T-helper 1 cell treated with Interleukin-12 subunit alpha and Interleukin-12 subunit beta and Interleukin-4 antibody, amounts not matched to agents 30 μg/mL and 1 μg/mL, for 36 hours (primary cell): Measurements from ENCODE around the gene GRB2.

ENCODE experiments used
- H3K27ac Mint-ChIP-seq: one replicate; pipeline ENCODE4 v1.8.0; 2021; ENCODE audit warnings: mild to moderate bottlenecking, mixed read lengths
- H3K27me3 Mint-ChIP-seq: one replicate; pipeline ENCODE4 v1.8.0; 2021; ENCODE audit warnings: low read depth, mixed read lengths
- H3K36me3 Mint-ChIP-seq: one replicate; pipeline ENCODE4 v1.8.0; 2021; ENCODE audit warnings: low read depth, mixed read lengths
- H3K4me1 Mint-ChIP-seq: one replicate; pipeline ENCODE4 v1.8.0; 2021; ENCODE audit warnings: low read depth, mixed read lengths
- H3K4me3 Mint-ChIP-seq: one replicate; pipeline ENCODE4 v1.8.0; 2021; ENCODE audit warnings: mild to moderate bottlenecking, moderate library complexity, mixed read lengths
- H3K9me3 Mint-ChIP-seq: one replicate; pipeline ENCODE4 v1.8.0; 2021; ENCODE audit warnings: mixed read lengths

The GRB2 gene

GRCh38 chr17:75344666-75345065 lies 60.8 kb downstream of the GRB2 start:
- H3K9me3 Mint-ChIP-seq, result peaks cover 3% of the 10 kb centered on the region
- H3K4me1 Mint-ChIP-seq, result peaks cover 65% of the 10 kb centered on the region
- peaks cover 6% of the 10 kb centered on the region for H3K36me3 Mint-ChIP-seq
- no peaks in the 10 kb centered on the region for H3K27me3 Mint-ChIP-seq
- no peak overlapping the region for H3K4me3 Mint-ChIP-seq
- H3K27ac Mint-ChIP-seq, result no peak overlapping the region

GRCh38 chr17:75342996-75343395 lies 62.5 kb downstream of the GRB2 start:
- H3K27me3 Mint-ChIP-seq, result no peaks in the 10 kb centered on the region
- peaks cover 6% of the 10 kb centered on the region for H3K36me3 Mint-ChIP-seq
- H3K27ac Mint-ChIP-seq, result no peak overlapping the region
- peaks cover 3% of the 10 kb centered on the region for H3K9me3 Mint-ChIP-seq
- H3K4me1 Mint-ChIP-seq, result peaks cover 64% of the 10 kb centered on the region
- H3K4me3 Mint-ChIP-seq, result no peak overlapping the region

GRCh38 chr17:75341784-75342486 lies 63.5 kb downstream of the GRB2 start:
- Mint-ChIP-seq H3K27ac (peak overlapping the region; percentile 16), H3K36me3 (peaks cover 6% of the 10 kb centered on the region), H3K4me1 (peaks cover 57% of the 10 kb centered on the region), H3K27me3 (no peaks in the 10 kb centered on the region), H3K9me3 (peaks cover 3% of the 10 kb centered on the region), H3K4me3 (peak overlapping the region; percentile 8)

- peaks cover 3% of the 10 kb centered on the region for H3K9me3 Mint-ChIP-seq
- H3K36me3 Mint-ChIP-seq, result peaks cover 6% of the 10 kb centered on the region
- H3K4me3 Mint-ChIP-seq, result no peak overlapping the region
- H3K27ac Mint-ChIP-seq, result peak overlapping the region; percentile 21
- H3K27me3 Mint-ChIP-seq, result no peaks in the 10 kb centered on the region
- peaks cover 57% of the 10 kb centered on the region for H3K4me1 Mint-ChIP-seq
Measured at GRCh38 chr17:75340631-75341030, 64.8 kb downstream of the GRB2 start.

GRCh38 chr17:75339971-75340370 lies 65.5 kb downstream of the GRB2 start:
- Mint-ChIP-seq H3K27ac (peak overlapping the region; percentile 87), H3K27me3 (no peaks in the 10 kb centered on the region), H3K4me1 (peaks cover 58% of the 10 kb centered on the region), H3K36me3 (peaks cover 6% of the 10 kb centered on the region), H3K9me3 (peaks cover 3% of the 10 kb centered on the region), H3K4me3 (peak overlapping the region; percentile 82)

GRCh38 chr17:75338335-75338734 lies 67.1 kb downstream of the GRB2 start:
- peak overlapping the region; percentile 88 for H3K27ac Mint-ChIP-seq
- peak overlapping the region; percentile 65 for H3K4me3 Mint-ChIP-seq

GRCh38 chr17:75335315-75335714 lies 70.2 kb downstream of the GRB2 start:
- Mint-ChIP-seq H3K27me3 (no peaks in the 10 kb centered on the region), H3K27ac (no peak overlapping the region), H3K36me3 (peaks cover 3% of the 10 kb centered on the region), H3K4me1 (peaks cover 53% of the 10 kb centered on the region), H3K9me3 (peaks cover 3% of the 10 kb centered on the region), H3K4me3 (no peak overlapping the region)

More at GRCh38 chr17:75338335-75338734, 67.1 kb downstream of the GRB2 start:
- H3K4me1 Mint-ChIP-seq, result peaks cover 53% of the 10 kb centered on the region
- H3K36me3 Mint-ChIP-seq, result peaks cover 6% of the 10 kb centered on the region
- no peaks in the 10 kb centered on the region for H3K27me3 Mint-ChIP-seq
- peaks cover 3% of the 10 kb centered on the region for H3K9me3 Mint-ChIP-seq

- peaks cover 50% of the 10 kb centered on the region for H3K4me1 Mint-ChIP-seq
- H3K36me3 Mint-ChIP-seq, result no peaks in the 10 kb centered on the region
- no peak overlapping the region for H3K4me3 Mint-ChIP-seq
- H3K27ac Mint-ChIP-seq, result no peak overlapping the region
- no peaks in the 10 kb centered on the region for H3K9me3 Mint-ChIP-seq
- no peaks in the 10 kb centered on the region for H3K27me3 Mint-ChIP-seq
Measured at GRCh38 chr17:75334723-75335122, 70.8 kb downstream of the GRB2 start.

GRCh38 chr17:75331671-75332070 lies 73.8 kb downstream of the GRB2 start:
- Mint-ChIP-seq H3K9me3 (no peaks in the 10 kb centered on the region), H3K36me3 (peaks cover 3% of the 10 kb centered on the region), H3K27ac (no peak overlapping the region), H3K4me1 (peaks cover 44% of the 10 kb centered on the region), H3K4me3 (no peak overlapping the region), H3K27me3 (no peaks in the 10 kb centered on the region)

GRCh38 chr17:75327757-75328156 lies 77.7 kb downstream of the GRB2 start:
- H3K4me3 Mint-ChIP-seq, result no peak overlapping the region
- peaks cover 41% of the 10 kb centered on the region for H3K4me1 Mint-ChIP-seq
- H3K27ac Mint-ChIP-seq, result peak overlapping the region; percentile 19

GRCh38 chr17:75326226-75326848 lies 79.1 kb downstream of the GRB2 start:
- Mint-ChIP-seq H3K4me3 (no peak overlapping the region), H3K27ac (peak overlapping the region; percentile 59), H3K36me3 (peaks cover 21% of the 10 kb centered on the region), H3K9me3 (no peaks in the 10 kb centered on the region), H3K27me3 (no peaks in the 10 kb centered on the region), H3K4me1 (peaks cover 31% of the 10 kb centered on the region)

More at GRCh38 chr17:75327757-75328156, 77.7 kb downstream of the GRB2 start:
- H3K9me3 Mint-ChIP-seq, result no peaks in the 10 kb centered on the region
- no peaks in the 10 kb centered on the region for H3K27me3 Mint-ChIP-seq
- H3K36me3 Mint-ChIP-seq, result peaks cover 17% of the 10 kb centered on the region

GRCh38 chr17:75325827-75326225 lies 79.7 kb downstream of the GRB2 start:
- no peaks in the 10 kb centered on the region for H3K27me3 Mint-ChIP-seq
- H3K4me3 Mint-ChIP-seq, result no peak overlapping the region
- H3K9me3 Mint-ChIP-seq, result no peaks in the 10 kb centered on the region
- peak overlapping the region; percentile 59 for H3K27ac Mint-ChIP-seq
- peaks cover 27% of the 10 kb centered on the region for H3K4me1 Mint-ChIP-seq
- H3K36me3 Mint-ChIP-seq, result peaks cover 25% of the 10 kb centered on the region

- Mint-ChIP-seq H3K9me3 (no peaks in the 10 kb centered on the region), H3K27ac (peak overlapping the region; percentile 64), H3K4me1 (peaks cover 27% of the 10 kb centered on the region), H3K27me3 (no peaks in the 10 kb centered on the region), H3K36me3 (peaks cover 30% of the 10 kb centered on the region), H3K4me3 (no peak overlapping the region)
Measured at GRCh38 chr17:75325348-75325747, 80.1 kb downstream of the GRB2 start.

GRCh38 chr17:75321506-75321905 lies 84.0 kb downstream of the GRB2 start:
- peaks cover 24% of the 10 kb centered on the region for H3K4me1 Mint-ChIP-seq
- peaks cover 36% of the 10 kb centered on the region for H3K36me3 Mint-ChIP-seq
- peak overlapping the region; percentile 55 for H3K27ac Mint-ChIP-seq
- no peaks in the 10 kb centered on the region for H3K9me3 Mint-ChIP-seq
- H3K27me3 Mint-ChIP-seq, result no peaks in the 10 kb centered on the region
- H3K4me3 Mint-ChIP-seq, result no peak overlapping the region
